IMR-90 (cell line): Measurements from ENCODE around the gene RAD51B. TPM values are rescaled to one million over a fixed set of nuclear protein-coding genes. Genes with fewer than 3 reads are reported as not detected.

Experiments used
- ATAC-seq: fragments of 200-7000 bp; cut with Tn5 transposase; 2 replicates; pipeline ENCODE4 v1.9.1; 2020; ENCODE audit warnings: low read depth, mild to moderate bottlenecking, moderate library complexity
- BruUV-seq: library from RNA; stranded (reverse); fragments of 400-500 nt; replicated peaks from 2 replicates; lab custom pipeline; 2021; lab: Mats Ljungman, UMichigan
- CTCF ChIA-PET: fragments of 300-600 bp; formaldehyde crosslinking; extraction: SDS; loops from one replicate; lab custom pipeline; 2021; ENCODE audit warnings: antibody characterized with exemption; lab: Yijun Ruan, JAX
- POLR2A ChIA-PET: fragments of 300-600 bp; sonication (Branson Sonifier 250); formaldehyde crosslinking; loops from one replicate; lab custom pipeline; 2022; ENCODE audit warnings: antibody characterized with exemption; ENCODE audit not compliant: unreplicated experiment; lab: Charles Lee
- DNase-seq: peaks from one replicate; pipeline ENCODE4 v3.0.0; 2013
- H2AFZ ChIP-seq: replicated peaks from 2 replicates; pipeline ENCODE3; 2013; ENCODE audit warnings: low read length, mild to moderate bottlenecking; ENCODE audit not compliant: poor library complexity
- H2AK5ac ChIP-seq: 2 replicates; pipeline ENCODE4 v1.6.1; 2013; ENCODE audit warnings: low read depth, low read length, inconsistent platforms
- H2AK9ac ChIP-seq: replicated peaks from 2 replicates; pipeline ENCODE3; 2013; ENCODE audit warnings: mild to moderate bottlenecking, low read depth, low read length, moderate library complexity; ENCODE audit not compliant: poor library complexity
- H2BK120ac ChIP-seq: 2 replicates; pipeline ENCODE4 v1.6.1; 2013; ENCODE audit warnings: low read depth, low read length, inconsistent platforms
- H2BK15ac ChIP-seq: 3 replicates; pipeline ENCODE4 v1.6.1; 2013; ENCODE audit warnings: low read depth, low read length, inconsistent platforms
- H2BK20ac ChIP-seq: 2 replicates; pipeline ENCODE4 v1.6.1; 2013; ENCODE audit warnings: low read depth, mild to moderate bottlenecking, inconsistent platforms, low read length, moderate library complexity
- H2BK5ac ChIP-seq: 2 replicates; pipeline ENCODE4 v1.6.1; 2013; ENCODE audit warnings: mild to moderate bottlenecking, low read depth, low read length, inconsistent platforms; ENCODE audit not compliant: poor library complexity, severe bottlenecking
- H3K14ac ChIP-seq: replicated peaks from 2 replicates; pipeline ENCODE4 v1.6.1; 2013; ENCODE audit warnings: low read depth, low read length, inconsistent platforms
- H3K18ac ChIP-seq: 2 replicates; pipeline ENCODE4 v1.6.1; 2013; ENCODE audit warnings: low read depth, low read length, control low read depth
- H3K23ac ChIP-seq: 2 replicates; pipeline ENCODE4 v1.6.1; 2013; ENCODE audit warnings: low read depth, low read length, inconsistent platforms
- H3K27ac ChIP-seq: 2 replicates; pipeline ENCODE4 v1.5.1; 2013; ENCODE audit warnings: mild to moderate bottlenecking, control low read depth, low read length; ENCODE audit not compliant: insufficient read depth
- H3K27me3 ChIP-seq: 2 replicates; pipeline ENCODE4 v1.6.1; 2013; ENCODE audit warnings: low read length; ENCODE audit not compliant: control insufficient read depth, insufficient read depth
- H3K36me3 ChIP-seq: 2 replicates; pipeline ENCODE4 v1.6.1; 2013; ENCODE audit warnings: low read length, mixed read lengths; ENCODE audit not compliant: control insufficient read depth, insufficient read depth
- H3K4ac ChIP-seq: 2 replicates; pipeline ENCODE4 v1.6.1; 2013; ENCODE audit warnings: low read depth, low read length, inconsistent platforms
- H3K4me1 ChIP-seq: 2 replicates; pipeline ENCODE4 v1.6.1; 2013; ENCODE audit warnings: low read length, mixed read lengths; ENCODE audit not compliant: control insufficient read depth, insufficient read depth
- H3K4me2 ChIP-seq: 2 replicates; pipeline ENCODE4 v1.6.1; 2013; ENCODE audit warnings: low read depth, mild to moderate bottlenecking, control low read depth, low read length, moderate library complexity
- H3K4me3 ChIP-seq: 2 replicates; pipeline ENCODE4 v1.5.1; 2013; ENCODE audit warnings: low read depth, mild to moderate bottlenecking, control low read depth, low read length, moderate library complexity; ENCODE audit not compliant: insufficient read depth
- H3K56ac ChIP-seq: 2 replicates; pipeline ENCODE4 v1.6.1; 2013; ENCODE audit warnings: low read length, inconsistent platforms; ENCODE audit not compliant: insufficient read depth; ENCODE audit errors: extremely low read depth
- H3K79me1 ChIP-seq, 2 experiments: 2 replicates each; pipeline ENCODE4 v1.6.1; 2013; ENCODE audit warnings: low read length in 2 of 2, inconsistent platforms in 1 of 2, low read depth in 1 of 2
- H3K9ac ChIP-seq: 2 replicates; pipeline ENCODE4 v1.6.1; 2013; ENCODE audit warnings: low read depth, low read length, control low read depth
- H3K9me1 ChIP-seq: 2 replicates; pipeline ENCODE4 v1.6.1; 2013; ENCODE audit warnings: low read length, inconsistent platforms; ENCODE audit not compliant: insufficient read depth
- H3K9me3 ChIP-seq: 2 replicates; pipeline ENCODE4 v1.6.1; 2013; ENCODE audit warnings: low read length; ENCODE audit not compliant: control insufficient read depth, insufficient read depth
- H4K20me1 ChIP-seq: 2 replicates; pipeline ENCODE4 v1.6.1; 2013; ENCODE audit warnings: low read length, inconsistent platforms; ENCODE audit not compliant: insufficient read depth
- H4K5ac ChIP-seq: 2 replicates; pipeline ENCODE4 v1.6.1; 2013; ENCODE audit warnings: mild to moderate bottlenecking, low read depth, low read length, control low read depth
- H4K8ac ChIP-seq, 2 experiments: 2 replicates each; pipeline ENCODE4 v1.6.1; 2013; ENCODE audit warnings: low read depth in 2 of 2, low read length in 2 of 2, control low read depth in 1 of 2, inconsistent platforms in 1 of 2
- H4K91ac ChIP-seq: 2 replicates; pipeline ENCODE4 v1.6.1; 2013; ENCODE audit warnings: low read depth, low read length, inconsistent platforms; ENCODE audit not compliant: insufficient read depth
- RAD21 ChIP-seq: IDR thresholded peaks from 2 replicates; pipeline ENCODE4 v1.6.1; 2012; ENCODE audit warnings: low read length, improper control_type of control experiment
- WGBS, 2 experiments: methylation state at CpG; one replicate each; pipeline versions ENCODE4 v1.1.5 to v1.1.7; 2013; ENCODE audit warnings: missing lambda C conversion rate in 2 of 2; ENCODE audit not compliant: insufficient read length in 1 of 2; ENCODE audit errors: extremely low coverage in 2 of 2; 5-methylcytosine and 5-hydroxymethylcytosine counted together
- dilution Hi-C: fragments of 300-500 bp; cut with HindIII; formaldehyde crosslinking; loops from one replicate; pipeline ENCODE4 v1.14.3; 2018; ENCODE audit warnings: low sequenced_read_pairs; ENCODE audit not compliant: unreplicated experiment
- in situ Hi-C: fragments of 300-500 bp; cut with MboI; formaldehyde crosslinking; loops from 3 replicates; pipeline ENCODE4 v1.14.3; 2019; ENCODE audit warnings: low sequenced_read_pairs, inconsistent platforms, mixed read lengths
- intact Hi-C: fragments of 100-400 bp; cut with micrococcal nuclease; formaldehyde crosslinking; loops from 2 replicates; pipeline ENCODE4 v1.10.0; 2022
- polyA plus RNA-seq, 3 experiments: library from polyadenylated mRNA; depleted of rRNA; stranded (reverse); fragments of >200 nt; gene quantifications; 2 replicates each; pipeline ENCODE4 v1.2.3, GENCODE V29; 2012; ENCODE audit warnings: low replicate concordance in 1 of 3
- total RNA-seq: library from RNA; depleted of rRNA; stranded (reverse); fragments of >200 nt; gene quantifications from 2 replicates; pipeline ENCODE4 v1.2.3, GENCODE V29; 2012

The RAD51B gene
- total and polyA plus RNA-seq, 2 of the 4 experiments (the other 2 are of a cell fraction) = 5.1 to 18.8 TPM

DNA sequence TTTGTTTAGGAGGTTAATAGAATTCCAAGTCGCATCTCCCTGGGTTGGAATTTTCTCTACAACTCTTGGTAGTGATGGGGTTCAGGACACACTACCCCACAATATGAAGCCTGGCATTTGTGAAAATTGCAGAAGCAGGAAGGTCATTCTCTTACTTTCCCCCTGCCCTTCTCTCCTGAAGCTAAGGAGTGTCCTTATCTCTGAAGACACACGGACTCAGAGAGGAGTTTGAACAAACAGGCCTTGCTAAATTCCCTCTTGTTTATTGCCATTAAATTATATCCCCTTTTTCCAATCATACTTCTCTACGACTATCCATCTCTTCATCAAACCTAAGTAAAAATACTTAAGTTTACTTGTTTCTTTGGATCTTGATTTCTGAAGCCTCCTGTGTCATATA, 443.0 kb downstream of the RAD51B start:
- H4K5ac ChIP-seq = no peak overlapping the region
- H3K36me3 ChIP-seq = no peaks in the 10 kb centered on the region
- DNase-seq = no peak
- H4K8ac ChIP-seq = no peak overlapping the region
- BruUV-seq = no TSS peak
- no peak overlapping the region for H3K9ac ChIP-seq
- no peak overlapping the region for H2AK9ac ChIP-seq
- H2BK20ac ChIP-seq = no peak overlapping the region
- H3K4ac ChIP-seq = no peak overlapping the region
- no peak overlapping the region for H3K4me3 ChIP-seq
- no peaks in the 10 kb centered on the region for H3K9me3 ChIP-seq
- ChIA-PET POLR2A (no interaction called here), CTCF (no interaction called here)
- no peak overlapping the region for H2AFZ ChIP-seq
- H2BK5ac ChIP-seq = no peak overlapping the region
- H2BK120ac ChIP-seq = no peak overlapping the region
- H3K9me1 ChIP-seq = no peaks in the 10 kb centered on the region
- intact Hi-C loops = no loop called here
- no peak overlapping the region for H3K27ac ChIP-seq
- H3K14ac ChIP-seq = no peak overlapping the region
- H4K20me1 ChIP-seq = no peaks in the 10 kb centered on the region
- no peak for TF ChIP-seq RAD21
- peaks cover 5% of the 10 kb centered on the region; the same call in 1 of the 2 replicates for H3K4me1 ChIP-seq
- no peak overlapping the region for H3K56ac ChIP-seq
- H3K27me3 ChIP-seq = no peaks in the 10 kb centered on the region
- dilution Hi-C loops = no loop called here
- H2BK15ac ChIP-seq = no peak overlapping the region
- H3K18ac ChIP-seq = no peak overlapping the region
- WGBS, 2 experiments = 100% methylated on average over 1 of the region's 3 CpGs; no CpG with 5 or more reads in 1 of the 2 experiments
- no peak overlapping the region for H3K4me2 ChIP-seq
- no peak overlapping the region for H4K91ac ChIP-seq
- H2AK5ac ChIP-seq = no peak overlapping the region
- in situ Hi-C loops = no loop called here
- H3K23ac ChIP-seq = no peak overlapping the region
- ATAC-seq = no peak
- H3K79me1 ChIP-seq = no peaks in the 10 kb centered on the region
